ENCODE measurements around the gene LHPP. TPM values are rescaled to one million over a fixed set of nuclear protein-coding genes. Genes with fewer than 3 reads are reported as not detected.

Gene LHPP
- total RNA-seq: 20.4 TPM

GRCh38 chr10:124461642-124462347 lies at the start of gene LHPP:
LHPP (plus strand) TSS chr10:124461823; CDS start chr10:124461863, 40 bp downstream.
- H3K4me3 ChIP-seq (ENCODE audit: low read length): peak within 1 kb of the TSS; percentile 63
- no peaks in the 10 kb centered on the region for H3K9me3 ChIP-seq (ENCODE audit: low read depth, low read length)
- H3K4me1 ChIP-seq (ENCODE audit: insufficient read depth, low read length): peaks cover 26% of the 10 kb centered on the region
- H3K27me3 ChIP-seq (ENCODE audit: insufficient read depth, low read length): peaks cover under 1% of the 10 kb centered on the region

- no peaks in the 10 kb centered on the region for H3K9me3 ChIP-seq (ENCODE audit: low read depth, low read length)
- H3K4me3 ChIP-seq (ENCODE audit: low read length): no peak overlapping the region
- H3K4me1 ChIP-seq (ENCODE audit: insufficient read depth, low read length): peaks cover 16% of the 10 kb centered on the region
- no peaks in the 10 kb centered on the region for H3K27me3 ChIP-seq (ENCODE audit: insufficient read depth, low read length)
These were observed 47.5 kb upstream of the LHPP start for GRCh38 chr10:124414076-124414475.

- peaks cover 1% of the 10 kb centered on the region for H3K27me3 ChIP-seq (ENCODE audit: insufficient read depth, low read length)
- no peak overlapping the region for H3K4me3 ChIP-seq (ENCODE audit: low read length)
- no peaks in the 10 kb centered on the region for H3K9me3 ChIP-seq (ENCODE audit: low read depth, low read length)
- peaks cover 20% of the 10 kb centered on the region for H3K4me1 ChIP-seq (ENCODE audit: insufficient read depth, low read length)
These were observed 46.4 kb upstream of the LHPP start for GRCh38 chr10:124415210-124415609.

GRCh38 chr10:124416733-124417132 lies 44.9 kb upstream of the LHPP start:
- H3K4me3 ChIP-seq (ENCODE audit: low read length): no peak overlapping the region
- H3K9me3 ChIP-seq (ENCODE audit: low read depth, low read length): no peaks in the 10 kb centered on the region
- peaks cover 20% of the 10 kb centered on the region for H3K4me1 ChIP-seq (ENCODE audit: insufficient read depth, low read length)
- H3K27me3 ChIP-seq (ENCODE audit: insufficient read depth, low read length): peaks cover 5% of the 10 kb centered on the region

- peak overlapping the region; percentile 56 for H3K4me3 ChIP-seq (ENCODE audit: low read length)
These were observed 43.5 kb upstream of the LHPP start for GRCh38 chr10:124417895-124418725.

GRCh38 chr10:124418726-124419501 lies 42.7 kb upstream of the LHPP start, which contains the start of gene OAT:
OAT (minus strand) TSS chr10:124418923; CDS start chr10:124412171, 6,752 bp downstream.
- Histone ChIP-seq H3K27me3 (ENCODE audit: insufficient read depth, low read length) (peaks cover 9% of the 10 kb centered on the region), H3K4me3 (ENCODE audit: low read length) (peak within 1 kb of the TSS; percentile 56), H3K9me3 (ENCODE audit: low read depth, low read length) (no peaks in the 10 kb centered on the region), H3K4me1 (ENCODE audit: insufficient read depth, low read length) (peaks cover 20% of the 10 kb centered on the region)

More at GRCh38 chr10:124417895-124418725, 43.5 kb upstream of the LHPP start:
- Histone ChIP-seq H3K4me1 (ENCODE audit: insufficient read depth, low read length) (peaks cover 20% of the 10 kb centered on the region), H3K9me3 (ENCODE audit: low read depth, low read length) (no peaks in the 10 kb centered on the region), H3K27me3 (ENCODE audit: insufficient read depth, low read length) (peaks cover 9% of the 10 kb centered on the region)

GRCh38 chr10:124419635-124420034 lies 42.0 kb upstream of the LHPP start:
- Histone ChIP-seq H3K4me1 (ENCODE audit: insufficient read depth, low read length) (peaks cover 20% of the 10 kb centered on the region), H3K9me3 (ENCODE audit: low read depth, low read length) (no peaks in the 10 kb centered on the region), H3K4me3 (ENCODE audit: low read length) (no peak overlapping the region), H3K27me3 (ENCODE audit: insufficient read depth, low read length) (peaks cover 9% of the 10 kb centered on the region)

- no peak overlapping the region for H3K4me3 ChIP-seq (ENCODE audit: low read length)
- peaks cover 9% of the 10 kb centered on the region for H3K27me3 ChIP-seq (ENCODE audit: insufficient read depth, low read length)
- peaks cover 20% of the 10 kb centered on the region for H3K4me1 ChIP-seq (ENCODE audit: insufficient read depth, low read length)
- no peaks in the 10 kb centered on the region for H3K9me3 ChIP-seq (ENCODE audit: low read depth, low read length)
These were observed 41.4 kb upstream of the LHPP start for GRCh38 chr10:124420254-124420653.

- peaks cover 11% of the 10 kb centered on the region for H3K4me1 ChIP-seq (ENCODE audit: insufficient read depth, low read length)
- H3K4me3 ChIP-seq (ENCODE audit: low read length): no peak overlapping the region
- H3K27me3 ChIP-seq (ENCODE audit: insufficient read depth, low read length): peaks cover 13% of the 10 kb centered on the region
- H3K9me3 ChIP-seq (ENCODE audit: low read depth, low read length): no peaks in the 10 kb centered on the region
These were observed 38.9 kb upstream of the LHPP start for GRCh38 chr10:124422742-124423141.

GRCh38 chr10:124423813-124424212 lies 37.8 kb upstream of the LHPP start:
- Histone ChIP-seq H3K4me3 (ENCODE audit: low read length) (no peak overlapping the region), H3K9me3 (ENCODE audit: low read depth, low read length) (no peaks in the 10 kb centered on the region), H3K4me1 (ENCODE audit: insufficient read depth, low read length) (peaks cover 5% of the 10 kb centered on the region), H3K27me3 (ENCODE audit: insufficient read depth, low read length) (peaks cover 13% of the 10 kb centered on the region)

GRCh38 chr10:124425227-124425962 lies 36.2 kb upstream of the LHPP start:
- H3K4me1 ChIP-seq (ENCODE audit: insufficient read depth, low read length): no peaks in the 10 kb centered on the region
- peaks cover 13% of the 10 kb centered on the region for H3K27me3 ChIP-seq (ENCODE audit: insufficient read depth, low read length)
- no peak overlapping the region for H3K4me3 ChIP-seq (ENCODE audit: low read length)
- no peaks in the 10 kb centered on the region for H3K9me3 ChIP-seq (ENCODE audit: low read depth, low read length)

GRCh38 chr10:124428207-124428777 lies 33.3 kb upstream of the LHPP start:
- no peak overlapping the region for H3K4me3 ChIP-seq (ENCODE audit: low read length)
- H3K4me1 ChIP-seq (ENCODE audit: insufficient read depth, low read length): no peaks in the 10 kb centered on the region
- H3K9me3 ChIP-seq (ENCODE audit: low read depth, low read length): no peaks in the 10 kb centered on the region
- peaks cover 7% of the 10 kb centered on the region for H3K27me3 ChIP-seq (ENCODE audit: insufficient read depth, low read length)

GRCh38 chr10:124429576-124429975 lies 32.0 kb upstream of the LHPP start:
- H3K27me3 ChIP-seq (ENCODE audit: insufficient read depth, low read length): peaks cover 7% of the 10 kb centered on the region
- no peaks in the 10 kb centered on the region for H3K4me1 ChIP-seq (ENCODE audit: insufficient read depth, low read length)
- no peaks in the 10 kb centered on the region for H3K9me3 ChIP-seq (ENCODE audit: low read depth, low read length)
- H3K4me3 ChIP-seq (ENCODE audit: low read length): no peak overlapping the region

GRCh38 chr10:124430077-124430476 lies 31.5 kb upstream of the LHPP start:
- Histone ChIP-seq H3K27me3 (ENCODE audit: insufficient read depth, low read length) (peaks cover 7% of the 10 kb centered on the region), H3K4me1 (ENCODE audit: insufficient read depth, low read length) (no peaks in the 10 kb centered on the region), H3K9me3 (ENCODE audit: low read depth, low read length) (no peaks in the 10 kb centered on the region), H3K4me3 (ENCODE audit: low read length) (no peak overlapping the region)

All from mononuclear cell (primary cell).